Transverse colon (tissue), 4 donors: Measurements from ENCODE around the gene NTN3. TPM values are rescaled to one million over a fixed set of nuclear protein-coding genes. Genes with fewer than 3 reads are reported as not detected.

Experiments
- DNase-seq: peaks from one replicate; pipeline ENCODE4 v3.0.0-alpha.2; 2019
- H3K27ac ChIP-seq, 4 donors: fragments of 200-600 bp; sonication (generic); 2 replicates each; pipeline ENCODE4 v1.5.1; 2016 to 2018; ENCODE audit warnings: inconsistent platforms in 4 of 4
- H3K27me3 ChIP-seq: fragments of 200-600 bp; sonication (generic); 2 replicates; pipeline ENCODE4 v1.5.1; 2017; ENCODE audit warnings: inconsistent platforms
- H3K36me3 ChIP-seq, 4 donors: fragments of 200-600 bp; sonication (generic); 2 replicates each; pipeline ENCODE4 v1.5.1; 2017 to 2019; ENCODE audit warnings: inconsistent platforms in 4 of 4
- H3K4me1 ChIP-seq, 4 donors: fragments of 200-600 bp; sonication (generic); 2 replicates each; pipeline ENCODE4 v1.5.1; 2017 to 2020; ENCODE audit warnings: inconsistent platforms in 4 of 4
- H3K4me3 ChIP-seq, 4 donors: fragments of 200-600 bp; sonication (generic); 1 replicate in 1 of 4; 2 replicates in 3 of 4; pipeline versions ENCODE4 v1.5.1 to v1.6.1; 2017 to 2019; ENCODE audit warnings: inconsistent platforms in 4 of 4
- H3K9me3 ChIP-seq, 2 donors: fragments of 200-600 bp; sonication (generic); 2 replicates each; pipeline ENCODE4 v1.5.1; 2017 to 2019; ENCODE audit warnings: inconsistent platforms in 2 of 2
- EP300 ChIP-seq: sonication (generic); formaldehyde crosslinking; IDR thresholded peaks from one replicate; pipeline ENCODE4 v1.6.1; 2017; ENCODE audit warnings: antibody characterized with exemption, low read depth
- POLR2A ChIP-seq: fragments of 450-650 bp; IDR thresholded peaks from one replicate; pipeline ENCODE4 v1.6.1; 2016; ENCODE audit warnings: antibody characterized with exemption, mild to moderate bottlenecking, moderate library complexity
- POLR2AphosphoS5 ChIP-seq, 3 donors: sonication (generic); formaldehyde crosslinking; IDR thresholded peaks; one replicate each; pipeline ENCODE4 v1.6.1; 2016; ENCODE audit warnings: antibody characterized with exemption in 3 of 3
- WGBS, 2 donors: methylation state at CpG; one replicate each; pipeline ENCODE4 v1.1.5; 2018; ENCODE audit warnings: low coverage in 1 of 2; 5-methylcytosine and 5-hydroxymethylcytosine counted together
- in situ Hi-C, 4 donors: fragments of 200-750 bp; cut with MboI; loops; one replicate each; pipeline versions ENCODE4 v1.15.0 to v1.15.1; 2017; ENCODE audit warnings: low sequenced_read_pairs in 3 of 4, low pct_ligation_motif_present in 1 of 4, low pct_unique_long_range_greater_than_20kb in 1 of 4
- intact Hi-C: fragments of 100-400 bp; cut with DNase I; formaldehyde crosslinking; loops from one replicate; pipeline ENCODE4 v1.15.1; 2023; ENCODE audit warnings: low total_unique reads
- total RNA-seq, 4 donors: library from RNA; depleted of rRNA; stranded (reverse); fragments of >200 nt; gene quantifications; one replicate each; pipeline ENCODE4 v1.1.0, GENCODE V29; 2016
- TF ChIP-seq, protein P1 (sequence below), 5 experiments: fragments of 200-600 bp in 3 of 5; fragments of 450-650 bp in 2 of 5; sonication (generic) in 3 of 5; IDR thresholded peaks; 1 replicate in 2 of 5; 2 replicates in 3 of 5; pipeline ENCODE4 v1.5.1; 2016 to 2017; ENCODE audit warnings: antibody characterized with exemption in 5 of 5, inconsistent platforms in 3 of 5, mild to moderate bottlenecking in 2 of 5, moderate library complexity in 1 of 5

NTN3 gene
- total RNA-seq, 4 donors from 2014 or later: not detected

DNA sequence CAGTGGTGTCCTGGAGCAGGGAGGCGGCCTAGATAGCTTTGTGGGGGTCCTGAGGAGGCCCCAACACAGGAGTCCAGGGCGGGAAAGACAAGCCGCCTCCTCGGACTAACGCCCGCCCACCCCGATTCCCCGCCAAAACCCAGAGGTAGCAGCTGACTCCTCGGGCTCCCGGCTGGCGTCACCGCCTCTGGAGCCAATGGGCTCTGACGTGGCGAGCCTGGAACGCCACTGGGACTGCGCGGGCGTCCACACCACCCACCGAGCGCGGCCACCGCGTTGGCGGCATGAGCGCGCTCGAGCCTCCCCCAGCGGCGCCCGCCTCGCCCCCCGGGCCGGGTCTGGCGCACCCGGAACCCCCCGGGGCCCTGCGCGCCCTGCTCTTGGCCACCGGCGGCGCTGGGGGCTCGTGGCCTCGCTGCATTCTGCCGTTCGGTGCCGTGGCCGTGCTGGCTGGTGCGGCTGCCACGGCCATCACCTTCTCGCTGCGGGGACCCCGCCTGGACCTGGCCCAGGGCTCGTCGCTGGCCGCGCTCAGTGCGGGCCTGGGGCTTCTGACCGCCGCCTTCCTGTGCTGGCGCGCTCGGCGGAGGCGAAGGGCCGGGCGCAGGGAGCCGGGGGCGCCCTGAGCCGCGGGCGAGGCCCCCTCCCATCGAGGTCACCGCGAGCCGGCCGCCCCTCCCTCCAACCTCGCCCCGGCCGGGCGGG, 3.4 kb upstream of the NTN3 start:
- peaks cover 6 to 38% (median 29%) of the 10 kb centered on the region in 4 donors for H3K4me1 ChIP-seq
- peak overlapping the region; percentile 31 to 57 (median 50) for H3K4me3 ChIP-seq
- DNase-seq: peak; percentile 66
- peaks cover 56% of the 10 kb centered on the region for H3K27me3 ChIP-seq
- no peaks in the 10 kb centered on the region for H3K9me3 ChIP-seq
- intact Hi-C loops (no loop called here), in situ Hi-C loops (no loop called here)
- no peaks in the 10 kb centered on the region for H3K36me3 ChIP-seq
- no peak for TF ChIP-seq EP300
- TF ChIP-seq POLR2AphosphoS5 (IDR thresholded peaks at IDR 0.05): peak in 2 of 3 donors; percentile 11 to 35
- TF ChIP-seq, protein P1, sequence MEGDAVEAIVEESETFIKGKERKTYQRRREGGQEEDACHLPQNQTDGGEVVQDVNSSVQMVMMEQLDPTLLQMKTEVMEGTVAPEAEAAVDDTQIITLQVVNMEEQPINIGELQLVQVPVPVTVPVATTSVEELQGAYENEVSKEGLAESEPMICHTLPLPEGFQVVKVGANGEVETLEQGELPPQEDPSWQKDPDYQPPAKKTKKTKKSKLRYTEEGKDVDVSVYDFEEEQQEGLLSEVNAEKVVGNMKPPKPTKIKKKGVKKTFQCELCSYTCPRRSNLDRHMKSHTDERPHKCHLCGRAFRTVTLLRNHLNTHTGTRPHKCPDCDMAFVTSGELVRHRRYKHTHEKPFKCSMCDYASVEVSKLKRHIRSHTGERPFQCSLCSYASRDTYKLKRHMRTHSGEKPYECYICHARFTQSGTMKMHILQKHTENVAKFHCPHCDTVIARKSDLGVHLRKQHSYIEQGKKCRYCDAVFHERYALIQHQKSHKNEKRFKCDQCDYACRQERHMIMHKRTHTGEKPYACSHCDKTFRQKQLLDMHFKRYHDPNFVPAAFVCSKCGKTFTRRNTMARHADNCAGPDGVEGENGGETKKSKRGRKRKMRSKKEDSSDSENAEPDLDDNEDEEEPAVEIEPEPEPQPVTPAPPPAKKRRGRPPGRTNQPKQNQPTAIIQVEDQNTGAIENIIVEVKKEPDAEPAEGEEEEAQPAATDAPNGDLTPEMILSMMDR (IDR thresholded peaks at IDR 0.05): peak in 1 of 5 experiments; percentile 5
- TF ChIP-seq POLR2A: no peak
- peak overlapping the region; percentile 14 to 56 (median 45) for H3K27ac ChIP-seq
- 2% methylated on average over 66 of the region's 80 CpGs; no CpG with 5 or more reads in 1 of the 2 donors for WGBS, 2 donors

DNA sequence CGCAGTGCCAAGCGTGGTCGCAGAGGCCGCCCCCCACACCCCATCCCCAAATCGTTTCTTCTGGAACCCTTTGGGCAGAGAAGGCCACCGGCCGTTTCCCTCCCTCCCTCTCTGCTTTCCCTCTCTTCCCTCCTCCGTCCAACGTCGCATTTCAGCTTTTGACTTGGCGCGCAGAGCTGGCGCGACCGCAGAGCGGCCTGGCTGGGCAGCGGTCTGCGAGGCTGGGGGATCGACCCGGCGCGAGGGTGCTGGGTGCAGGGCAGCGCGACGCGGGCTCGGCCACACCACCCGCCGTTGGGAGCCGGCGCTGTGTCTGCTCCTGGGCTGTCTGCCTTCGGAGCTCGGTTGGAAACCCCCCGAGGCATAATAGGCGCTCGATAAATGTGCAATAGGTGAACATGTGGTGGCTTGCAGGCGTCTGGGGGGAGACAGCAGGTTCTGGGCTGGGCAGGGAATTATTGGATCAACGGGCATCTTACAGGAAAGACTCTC, 2.8 kb upstream of the NTN3 start:
- H3K36me3 ChIP-seq: no peaks in the 10 kb centered on the region
- 0% methylated on average over 24 of the region's 38 CpGs; no CpG with 5 or more reads in 1 of the 2 donors for WGBS, 2 donors
- H3K4me1 ChIP-seq: peaks cover 6 to 40% (median 32%) of the 10 kb centered on the region in 4 donors
- intact Hi-C loops: no loop called here
- H3K27ac ChIP-seq: peak overlapping the region; percentile 14 to 56 (median 45)
- H3K9me3 ChIP-seq: no peaks in the 10 kb centered on the region
- TF ChIP-seq, protein P1 (IDR thresholded peaks at IDR 0.05): no peak
- TF ChIP-seq POLR2AphosphoS5 (IDR thresholded peaks at IDR 0.05): no peak
- TF ChIP-seq EP300: no peak
- TF ChIP-seq POLR2A: no peak
- H3K4me3 ChIP-seq: peak overlapping the region; percentile 31 to 57 (median 50)
- in situ Hi-C loops: no loop called here
- DNase-seq: no peak
- peaks cover 62% of the 10 kb centered on the region for H3K27me3 ChIP-seq

DNA sequence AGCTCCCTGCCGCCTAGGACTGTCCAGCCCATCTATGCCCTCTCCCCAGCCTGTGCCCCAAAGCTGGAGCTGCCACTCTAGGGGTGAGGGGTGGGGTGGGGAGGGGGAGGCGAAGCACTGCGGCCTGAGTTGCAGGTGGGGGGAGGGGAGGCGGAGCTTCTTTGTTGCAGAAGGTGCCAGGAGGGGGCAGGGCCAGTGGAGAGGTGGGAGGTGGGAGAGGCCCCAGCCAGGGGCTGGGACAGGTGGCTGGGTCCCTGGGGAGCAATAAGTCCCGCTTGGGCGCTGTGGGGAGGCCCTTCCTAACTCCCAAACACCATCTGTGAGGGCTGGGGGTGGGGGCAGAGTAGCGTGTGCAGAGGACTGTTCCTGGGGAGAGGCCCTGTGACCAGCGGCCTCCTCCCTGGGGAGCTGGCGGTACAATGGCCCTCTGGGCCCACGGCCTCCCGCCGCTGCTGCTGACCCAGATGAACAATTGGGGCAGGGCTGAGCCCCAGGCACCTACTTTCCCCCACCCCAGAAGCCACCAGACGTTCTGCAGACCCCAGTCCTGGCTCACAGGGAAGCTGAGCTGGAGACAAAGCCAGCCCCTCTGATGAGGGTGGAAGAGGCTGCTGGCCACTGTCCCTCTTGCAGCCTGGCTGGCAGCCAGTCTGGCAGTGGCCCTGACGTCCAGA, 2.2 kb upstream of the NTN3 start:
- peaks cover 66% of the 10 kb centered on the region for H3K27me3 ChIP-seq
- no peaks in the 10 kb centered on the region for H3K36me3 ChIP-seq
- peak overlapping the region in 1 of 4 donors; percentile 52 for H3K4me3 ChIP-seq
- DNase-seq: no peak
- in situ Hi-C loops: no loop called here
- TF ChIP-seq, protein P1 (IDR thresholded peaks at IDR 0.05): no peak
- TF ChIP-seq POLR2AphosphoS5 (IDR thresholded peaks at IDR 0.05) (no peak), EP300 (no peak), POLR2A (no peak)
- no peaks in the 10 kb centered on the region for H3K9me3 ChIP-seq
- WGBS, 2 donors: 6% methylated on average over 8 of the region's 14 CpGs; no CpG with 5 or more reads in 1 of the 2 donors
- H3K27ac ChIP-seq: no peak overlapping the region
- peaks cover 9 to 43% (median 37%) of the 10 kb centered on the region in 4 donors for H3K4me1 ChIP-seq
- intact Hi-C loops: no loop called here
